Measurements from ENCODE around the gene RALGDS. TPM values are rescaled to one million over a fixed set of nuclear protein-coding genes. Genes with fewer than 3 reads are reported as not detected.

The RALGDS gene
- total RNA-seq, 2 experiments from 2014 or later = 79.1 to 92.3 TPM

Small RNA genes lying within 50 kb of the gene (microRNA-seq; reads per million reads assigned to microRNA genes)
- gene MIR6877 (ENCODE audit: borderline microRNAs expressed, borderline replicate concordance) = 1.5 reads per million

Other genes starting within 250 kb of the RALGDS start
- gene AK8, start 243.0 kb downstream of the RALGDS start, total RNA-seq = not detected
- gene SPACA9, start 242.3 kb downstream of the RALGDS start, total RNA-seq = 1 to 10 TPM; 3.0 to 3.5 TPM
- 10 to 100 TPM; 36.8 to 37.6 TPM for gene TSC1, start 176.6 kb downstream of the RALGDS start, total RNA-seq
- gene GFI1B, start 142.5 kb downstream of the RALGDS start, total RNA-seq = not detected
- gene GTF3C5, start 90.2 kb downstream of the RALGDS start, total RNA-seq = 10 to 100 TPM; 75.1 to 87.9 TPM
- gene CEL, start 59.3 kb downstream of the RALGDS start, total RNA-seq = 1 to 10 TPM; 2.8 to 3.5 TPM
- 1 to 10 TPM; 2.4 to 2.7 TPM for gene GBGT1, start 42.7 kb upstream of the RALGDS start, total RNA-seq
- gene OBP2B, start 88.0 kb upstream of the RALGDS start, total RNA-seq = not detected
- under 1 TPM; 0.27 to 0.56 TPM for gene ABO, start 154.0 kb upstream of the RALGDS start, total RNA-seq
- 10 to 100 TPM; 14.2 to 17.3 TPM for gene SURF6, start 214.9 kb upstream of the RALGDS start, total RNA-seq
- 10 to 100 TPM; 25.6 to 27.2 TPM for gene MED22, start 226.9 kb upstream of the RALGDS start, total RNA-seq
- 1,000 to 10,000 TPM; 1,880 to 1,928 TPM for gene RPL7A, start 227.0 kb upstream of the RALGDS start, total RNA-seq
- gene SURF1, start 235.2 kb upstream of the RALGDS start, total RNA-seq = 10 to 100 TPM; 39.4 to 48.9 TPM
- gene SURF2, start 235.3 kb upstream of the RALGDS start, total RNA-seq = 10 to 100 TPM; 14.8 to 16.0 TPM